GM18498 (cell line): ENCODE results near the gene CREB5.

Experiments used
- ATAC-seq: cut with Tn5 transposase; IDR thresholded peaks from one replicate; pipeline ENCODE4 v1.9.1; 2021; ENCODE audit warnings: mild to moderate bottlenecking, moderate library complexity; ENCODE audit not compliant: unreplicated experiment

CREB5 gene

GRCh38 chr7:28433699-28434219 is 21.4 kb downstream of the CREB5 start:
- no peak for ATAC-seq

DNA sequence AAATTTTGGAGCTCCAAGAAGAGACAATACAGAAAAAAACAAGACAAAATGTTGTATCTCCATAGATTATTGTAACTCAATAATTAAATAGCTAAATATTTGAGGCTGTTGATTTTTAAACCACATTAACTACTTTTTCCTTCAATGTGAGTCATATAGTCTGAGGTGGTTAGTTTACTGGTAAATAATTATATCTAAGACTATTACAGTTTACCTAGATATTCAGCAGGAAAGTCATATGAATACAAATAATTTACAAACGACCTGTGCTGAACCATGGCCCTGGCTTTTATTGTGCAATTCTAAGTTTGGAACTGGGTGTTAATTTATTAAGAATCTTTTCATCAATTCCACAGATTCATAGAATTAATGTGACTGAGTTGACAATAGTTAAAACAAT is 22.2 kb downstream of the CREB5 start:
- ATAC-seq = no peak

- no peak for ATAC-seq
Measured at GRCh38 chr7:28435152-28435551, 22.8 kb downstream of the CREB5 start.

- ATAC-seq = no peak
Measured at GRCh38 chr7:28435732-28436378, 23.5 kb downstream of the CREB5 start.

- no peak for ATAC-seq
Measured at GRCh38 chr7:28440055-28440601, 27.8 kb downstream of the CREB5 start.

- no peak for ATAC-seq
Measured at GRCh38 chr7:28442540-28443420, 30.5 kb downstream of the CREB5 start.

DNA sequence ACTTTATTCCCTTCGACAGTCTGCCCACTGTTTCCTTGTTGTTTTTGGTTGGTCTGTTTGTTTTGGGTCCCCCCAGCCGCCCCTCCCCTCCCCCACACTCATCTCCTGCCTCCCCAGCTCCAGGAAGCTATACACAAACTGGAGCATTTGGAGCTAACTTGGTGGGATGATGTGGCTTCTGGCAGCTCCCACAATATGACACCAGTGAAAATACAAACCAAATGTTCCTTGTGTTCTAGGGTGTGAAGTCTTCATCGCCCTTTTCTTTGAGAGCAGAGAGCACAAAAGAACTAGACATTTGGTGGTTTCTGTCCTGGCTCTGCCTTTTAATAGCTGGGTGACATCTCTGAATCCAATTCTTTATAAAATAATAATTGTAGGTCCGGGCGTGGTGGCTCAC is 33.8 kb downstream of the CREB5 start:
- no peak for ATAC-seq

DNA sequence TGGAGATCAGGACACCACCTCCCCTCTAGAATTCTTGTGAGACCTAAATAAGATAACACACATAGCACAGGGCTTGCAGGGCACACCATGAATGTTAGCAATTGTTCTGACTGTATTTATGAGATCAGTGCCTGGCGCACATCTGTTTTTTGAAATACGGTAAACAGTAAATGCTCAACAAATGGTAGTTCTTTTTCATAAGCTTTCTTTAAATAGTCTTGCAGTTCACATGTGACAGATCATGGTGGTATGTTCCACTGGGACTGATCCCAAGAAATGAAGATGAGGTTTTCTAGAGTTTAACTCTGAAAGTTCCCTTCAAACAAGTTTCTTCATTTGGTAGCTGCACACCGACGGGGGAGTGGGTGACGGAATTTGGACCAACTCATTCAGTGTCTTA is 34.8 kb downstream of the CREB5 start:
- ATAC-seq = no peak

DNA sequence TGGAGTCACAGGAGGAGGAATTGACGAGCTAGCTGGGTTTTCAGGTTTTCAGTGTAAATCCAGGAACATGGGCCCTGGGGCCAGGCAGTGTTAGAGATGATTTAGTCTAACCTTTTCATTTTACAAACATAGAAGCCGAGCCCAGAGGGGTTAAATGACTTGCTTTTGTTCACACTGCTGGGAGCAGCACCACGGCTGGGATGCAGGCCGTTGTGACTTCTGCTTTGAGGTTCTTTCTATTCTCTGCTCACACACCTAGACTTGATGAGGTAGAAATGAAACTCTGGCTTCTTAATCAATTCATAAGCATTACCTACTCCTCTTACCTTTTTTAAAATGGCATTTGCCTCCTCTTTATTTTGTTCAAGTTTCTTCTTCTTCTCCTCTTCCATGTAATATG is 36.4 kb downstream of the CREB5 start:
- ATAC-seq = no peak

GRCh38 chr7:28452681-28453080 is 40.4 kb downstream of the CREB5 start:
- no peak for ATAC-seq

- ATAC-seq = no peak
Measured at GRCh38 chr7:28455486-28455885, 43.2 kb downstream of the CREB5 start.

DNA sequence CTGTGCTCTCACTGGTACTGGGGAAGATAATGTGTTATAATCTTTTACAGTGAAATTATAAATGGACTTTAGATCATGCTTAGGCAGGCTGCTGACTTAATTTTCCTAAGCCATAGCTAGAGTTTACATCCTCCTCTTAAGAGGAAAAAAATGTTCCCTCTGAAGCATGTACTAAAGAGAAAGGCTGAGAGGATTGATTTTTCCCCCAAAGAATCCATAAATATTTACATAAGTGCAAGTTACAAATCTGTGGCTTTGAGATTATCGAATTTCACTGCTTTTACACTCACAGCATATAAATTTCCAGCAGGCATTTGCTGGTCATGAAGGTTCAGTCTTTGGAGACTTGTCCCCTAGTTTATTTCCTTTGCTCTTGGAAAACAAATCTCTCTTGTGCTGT is 43.7 kb downstream of the CREB5 start:
- ATAC-seq = no peak

GRCh38 chr7:28458732-28459131 is 46.4 kb downstream of the CREB5 start:
- ATAC-seq = no peak

DNA sequence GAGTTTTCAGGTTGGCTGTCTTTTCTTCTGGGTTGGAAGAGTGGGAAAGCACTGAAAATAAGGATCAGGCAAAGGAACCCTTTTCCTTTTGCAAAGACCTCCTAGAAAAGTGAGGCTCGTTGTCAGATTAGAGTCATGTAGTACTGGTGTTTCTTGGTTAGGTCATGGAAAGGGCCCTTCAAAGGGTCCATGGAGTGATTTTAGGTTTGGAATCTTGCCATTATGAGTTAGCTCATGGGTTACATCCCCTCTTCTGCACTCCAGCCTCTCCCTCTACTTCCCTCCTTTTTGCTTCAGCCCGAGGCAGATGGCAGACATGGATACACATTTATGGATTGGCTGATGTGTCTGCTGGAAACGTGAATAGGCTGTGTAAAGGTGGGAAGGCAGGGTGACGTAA is 47.0 kb downstream of the CREB5 start:
- no peak for ATAC-seq

- ATAC-seq = no peak
Measured at GRCh38 chr7:28465697-28466096, 53.4 kb downstream of the CREB5 start.

- ATAC-seq = no peak
Measured at GRCh38 chr7:28466341-28466740, 54.0 kb downstream of the CREB5 start.

GRCh38 chr7:28466885-28467284 is 54.6 kb downstream of the CREB5 start:
- ATAC-seq = no peak

GRCh38 chr7:28469562-28469961 is 57.2 kb downstream of the CREB5 start:
- no peak for ATAC-seq

DNA sequence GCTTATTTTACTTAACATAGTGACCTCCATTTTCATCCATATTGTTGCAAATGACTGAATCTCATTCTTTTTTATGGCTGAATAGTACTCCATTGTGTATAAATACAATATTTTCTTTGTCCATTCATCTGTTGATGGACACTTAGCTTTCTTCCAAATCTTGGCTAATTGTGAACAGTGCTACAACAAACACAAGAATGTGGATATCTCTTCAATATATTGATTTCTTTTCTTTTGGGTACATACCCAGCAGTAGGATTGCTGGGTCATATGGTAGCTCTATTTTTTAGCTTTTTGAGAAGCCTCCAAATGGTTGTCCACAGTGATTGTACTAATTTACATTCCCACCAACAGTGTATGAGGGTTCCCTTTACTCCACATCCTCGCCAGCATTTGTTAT is 58.0 kb downstream of the CREB5 start:
- ATAC-seq = no peak

- no peak for ATAC-seq
Measured at GRCh38 chr7:28472332-28472731, 60.0 kb downstream of the CREB5 start.

- no peak for ATAC-seq
Measured at GRCh38 chr7:28473571-28474281, 61.4 kb downstream of the CREB5 start.
